ENCODE data around the gene PITRM1.
"Not testable (repeated sequence)": the region's sequence is repeated elsewhere in the genome, so short reads cannot be mapped to it uniquely, and the experiment has no call there.

The PITRM1 gene

DNA sequence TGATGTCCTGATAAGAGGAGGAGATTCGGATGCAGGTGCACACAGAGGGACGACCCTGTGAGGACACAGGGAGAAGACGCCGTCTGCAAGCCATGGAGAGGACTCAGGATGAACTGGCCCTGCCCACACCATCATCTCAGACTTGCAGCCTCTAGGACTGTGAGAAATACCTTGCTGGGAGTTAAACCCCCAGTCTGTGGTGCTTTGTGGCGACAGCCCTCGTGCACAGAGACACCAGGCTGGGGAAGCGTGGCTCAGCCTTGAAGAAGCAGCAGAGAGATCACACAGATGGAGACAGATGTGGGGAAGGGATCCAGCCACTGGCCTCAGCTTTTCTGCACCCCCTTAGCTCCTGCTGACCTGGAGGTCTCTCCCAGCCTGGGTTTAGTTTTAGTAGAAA is 26.3 kb upstream of the PITRM1 start:
- DNase-seq (ENCODE audit: low read depth), result no peak

DNA sequence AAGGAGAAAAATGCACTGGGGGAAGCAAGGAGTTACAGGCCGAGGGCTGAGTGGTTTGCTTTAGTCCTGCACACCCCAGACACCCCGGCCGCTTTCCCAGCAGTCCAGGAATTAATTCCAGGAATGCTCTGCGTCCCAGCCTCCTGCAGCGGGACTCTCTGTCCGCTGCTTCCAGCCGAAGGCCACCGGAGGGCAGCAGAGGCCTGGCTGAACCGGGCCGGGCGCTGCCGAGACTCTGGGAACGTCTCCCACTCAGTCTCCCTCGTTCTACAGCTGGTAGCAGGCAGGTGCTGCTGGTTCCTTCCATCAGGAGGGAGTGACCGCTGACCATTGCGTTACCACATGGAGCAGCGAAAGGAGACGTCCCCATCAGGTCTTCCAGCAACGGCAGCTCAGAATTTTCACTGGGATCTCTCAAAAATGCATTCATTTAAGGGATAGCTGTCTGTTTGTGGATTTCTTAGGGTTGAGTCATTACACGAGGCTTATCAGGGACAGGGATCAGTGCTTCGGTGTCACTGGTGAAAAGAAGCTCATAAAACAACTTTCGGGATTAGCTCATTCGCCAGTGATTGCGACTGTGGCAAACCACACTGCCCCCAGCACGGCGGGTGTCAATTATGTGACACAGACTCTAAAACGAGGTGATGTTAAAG is 24.9 kb upstream of the PITRM1 start:
- DNase-seq (ENCODE audit: low read depth), result peak; percentile 66

DNA sequence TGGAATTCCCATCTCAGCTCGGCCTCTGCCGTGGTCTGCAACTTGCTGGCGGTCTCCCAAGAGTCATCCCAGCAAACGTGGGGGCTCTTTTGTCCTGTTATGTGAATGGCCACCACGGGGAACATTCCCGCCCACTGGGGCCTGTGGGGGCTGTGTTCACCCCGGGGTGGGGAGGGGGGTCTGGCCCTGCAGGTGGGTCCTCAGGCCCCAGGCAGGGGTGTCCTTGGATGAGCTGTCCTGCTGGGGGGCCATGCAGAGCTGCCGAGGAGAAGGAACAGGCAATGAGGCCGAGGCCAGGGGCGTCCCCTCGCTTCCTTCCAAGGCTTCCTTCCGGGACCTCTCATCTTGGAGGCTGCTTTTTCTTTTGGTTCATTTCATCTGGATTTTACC is 24.4 kb upstream of the PITRM1 start:
- no peak for DNase-seq (ENCODE audit: low read depth)

DNA sequence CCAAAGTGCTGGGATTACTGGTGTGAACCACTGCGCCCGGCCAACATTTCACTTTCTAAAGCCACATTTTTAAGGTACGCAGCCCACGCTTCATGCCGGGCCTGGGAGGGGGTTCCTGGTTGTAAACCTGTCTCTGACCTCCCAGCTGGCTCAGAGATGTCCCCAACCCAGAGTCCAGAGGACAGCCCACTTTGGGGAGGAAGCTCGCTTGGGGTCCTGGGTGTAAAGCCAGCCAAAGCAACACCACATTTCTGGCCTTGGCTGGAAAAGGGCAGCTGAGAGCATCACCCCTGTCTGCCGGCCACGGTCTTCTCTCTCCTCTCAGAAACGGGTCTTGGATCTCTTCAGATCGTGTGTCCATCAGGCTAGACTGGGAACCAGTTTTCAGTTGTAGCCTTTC is 23.9 kb upstream of the PITRM1 start:
- no peak for DNase-seq (ENCODE audit: low read depth)

DNA sequence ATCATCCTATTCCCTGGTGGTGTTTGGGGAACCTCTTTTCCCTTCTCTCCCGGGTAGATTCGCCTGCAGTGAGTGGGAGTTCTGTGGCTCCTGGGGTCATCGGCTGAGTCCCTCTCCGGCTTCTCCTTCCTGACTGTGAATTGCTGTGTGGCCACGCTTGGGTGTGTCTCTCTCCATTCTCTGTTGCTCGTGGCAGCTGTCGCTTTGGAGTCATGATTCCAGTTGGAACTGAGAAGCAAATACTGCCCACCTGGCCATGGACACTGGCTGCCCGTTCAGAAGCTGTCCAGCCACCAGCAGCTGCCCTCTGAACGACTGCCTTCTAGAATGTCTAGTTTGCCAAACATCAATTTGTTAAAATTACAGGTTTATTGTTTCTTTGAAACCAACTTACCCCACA is 23.1 kb upstream of the PITRM1 start:
- DNase-seq (ENCODE audit: low read depth), result no peak

DNA sequence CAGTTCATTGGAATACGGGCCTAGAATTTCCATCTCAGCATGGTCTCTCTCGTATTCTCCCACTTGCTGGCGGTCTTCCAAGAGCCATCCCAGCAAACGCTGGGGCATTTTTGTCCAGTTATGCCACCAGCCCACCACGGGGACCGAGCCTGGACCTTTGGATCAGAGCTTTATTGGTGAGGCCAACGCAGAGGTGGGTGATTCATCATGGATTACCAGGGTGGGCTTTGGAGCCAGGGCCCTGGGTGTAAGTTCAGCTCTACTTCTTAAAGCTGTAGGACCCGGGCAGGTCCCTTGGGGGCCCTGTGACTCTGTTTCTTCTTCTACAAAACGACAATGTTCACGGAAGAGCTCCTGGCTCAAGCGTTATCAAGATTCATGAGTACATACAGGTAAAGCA is 22.7 kb upstream of the PITRM1 start:
- DNase-seq (ENCODE audit: low read depth), result no peak

DNA sequence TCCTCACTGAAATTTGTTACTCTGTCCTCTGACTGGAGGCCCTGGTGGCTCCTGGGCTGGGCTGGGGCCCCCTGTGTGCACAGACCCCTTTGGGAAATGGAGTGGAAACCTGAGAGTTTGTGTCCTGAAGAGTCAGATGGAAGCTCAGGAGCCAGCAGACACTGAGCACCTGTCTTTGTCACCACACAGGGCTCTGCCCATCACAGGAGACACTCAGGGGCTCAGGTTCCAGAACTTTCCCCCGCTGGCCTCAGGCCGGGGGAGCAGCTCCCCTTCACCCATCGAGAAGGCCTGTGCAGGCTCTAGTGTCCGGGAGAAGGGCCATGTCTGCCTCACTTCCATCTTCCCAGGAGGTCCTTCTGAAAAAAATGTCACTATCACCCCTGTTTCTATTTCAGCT is 22.3 kb upstream of the PITRM1 start:
- DNase-seq (ENCODE audit: low read depth), result no peak

DNA sequence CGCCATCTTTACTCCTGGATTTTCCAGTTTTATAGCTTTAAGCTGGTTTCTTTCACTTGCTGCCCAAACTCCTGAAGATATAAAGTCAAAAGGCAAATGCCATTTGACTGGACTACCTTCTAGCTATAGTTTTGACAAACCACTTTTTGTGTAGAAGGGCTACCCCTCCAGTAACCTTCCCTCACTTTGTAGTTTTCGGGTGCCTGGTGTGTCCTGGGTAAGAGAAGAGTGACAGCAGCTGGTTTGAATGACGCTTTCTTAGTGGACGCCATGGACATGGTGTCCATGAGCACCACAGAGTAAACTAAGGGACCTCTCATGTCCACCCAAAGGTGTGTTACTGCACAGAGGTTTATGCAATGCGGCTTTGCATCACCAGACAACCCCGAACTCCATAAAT is 21.2 kb upstream of the PITRM1 start:
- DNase-seq (ENCODE audit: low read depth), result no peak

DNA sequence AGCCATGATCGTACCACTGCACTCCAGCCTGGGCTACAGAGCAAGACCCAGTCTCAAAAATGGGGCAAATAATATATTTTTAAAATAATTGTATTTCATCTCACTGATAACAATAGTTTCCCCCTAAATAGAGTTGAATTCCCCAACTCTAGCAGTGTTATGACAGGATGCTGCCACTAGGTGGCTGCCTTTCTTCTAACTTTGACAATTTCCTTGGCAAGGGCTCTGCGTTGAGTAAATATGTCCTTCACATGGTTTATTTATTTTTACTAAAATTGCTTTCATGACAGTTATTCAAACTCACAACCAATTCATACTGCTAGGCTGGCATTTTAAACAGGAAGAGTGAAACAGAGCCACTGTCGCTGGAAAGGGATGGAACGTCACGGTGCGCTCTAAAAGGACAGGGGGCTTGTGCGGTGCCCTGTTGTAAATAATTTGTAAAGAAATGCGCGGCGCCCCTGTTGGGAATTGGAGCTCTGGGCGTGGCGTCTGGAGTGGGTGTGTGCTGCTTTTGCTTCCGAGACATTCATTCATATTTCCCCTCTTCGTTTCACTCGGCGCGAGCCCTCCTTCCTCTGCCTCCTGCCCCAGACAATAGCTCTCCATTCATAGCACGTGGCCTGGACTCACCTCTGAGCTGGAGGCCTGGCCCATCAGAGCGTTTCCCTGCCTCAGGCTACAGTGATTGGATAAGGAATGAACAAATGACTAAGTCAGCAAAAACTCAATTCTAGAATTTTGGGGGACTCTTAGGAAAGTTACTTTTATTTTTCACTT is 20.5 kb upstream of the PITRM1 start:
- DNase-seq (ENCODE audit: low read depth), result peak; percentile 34

DNA sequence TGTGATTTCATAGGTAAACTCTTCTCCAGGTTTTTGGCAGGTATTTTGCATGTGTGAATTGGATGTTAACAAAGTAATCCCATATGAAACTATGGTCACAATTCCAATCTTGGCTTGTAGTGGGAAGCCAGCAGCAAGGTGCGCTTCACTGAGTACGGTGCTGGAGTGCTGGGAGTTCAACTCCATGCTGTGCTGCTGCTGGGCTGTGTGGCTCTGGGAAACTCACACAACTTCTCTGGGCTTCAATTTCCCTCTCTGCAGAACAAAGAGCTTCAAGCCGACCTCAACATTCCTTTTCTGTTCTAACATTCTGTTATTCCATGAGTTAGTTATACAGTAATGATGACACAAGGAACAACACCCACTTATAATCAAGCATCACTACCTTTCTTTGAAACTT is 18.2 kb upstream of the PITRM1 start:
- DNase-seq (ENCODE audit: low read depth), result no peak

DNA sequence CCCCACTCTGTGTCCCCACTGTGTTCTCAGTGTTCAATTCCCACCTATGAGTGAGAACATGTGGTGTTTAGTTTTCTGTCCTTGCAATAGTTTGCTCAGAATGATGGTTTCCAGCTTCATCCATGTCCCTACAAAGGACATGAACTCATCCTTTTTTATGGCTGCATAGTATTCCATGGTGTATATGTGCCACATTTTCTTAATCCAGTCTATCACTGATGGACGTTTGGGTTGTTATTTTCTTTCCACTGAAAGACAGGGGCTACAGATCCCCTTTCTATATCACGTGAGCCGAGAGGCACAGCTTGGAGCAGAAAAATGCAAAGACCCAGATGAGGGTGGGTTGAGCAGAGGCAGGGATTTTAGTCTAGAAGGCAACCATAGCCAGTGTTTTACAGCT is 14.6 kb upstream of the PITRM1 start:
- not testable (repeated sequence) for DNase-seq (ENCODE audit: low read depth)

DNA sequence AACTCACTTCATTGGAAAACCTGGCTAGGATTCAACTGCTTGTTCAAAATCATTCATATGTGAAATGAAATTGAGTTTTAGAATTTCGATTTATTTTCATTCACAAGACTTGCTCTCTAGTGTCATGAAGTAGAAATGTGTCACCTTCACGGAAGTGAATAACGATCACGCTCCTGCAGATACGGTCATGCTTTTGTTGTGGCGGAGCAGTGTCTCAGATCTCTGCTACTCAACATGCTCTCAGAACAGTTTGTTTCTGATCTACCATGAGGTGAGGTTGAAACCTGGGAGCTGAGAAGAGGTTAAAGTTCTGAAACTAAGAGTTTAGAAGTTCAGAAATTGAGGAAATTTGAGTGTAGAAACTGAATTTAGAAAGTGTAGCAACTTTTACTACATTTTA is 13.8 kb upstream of the PITRM1 start:
- DNase-seq (ENCODE audit: low read depth), result no peak

DNA sequence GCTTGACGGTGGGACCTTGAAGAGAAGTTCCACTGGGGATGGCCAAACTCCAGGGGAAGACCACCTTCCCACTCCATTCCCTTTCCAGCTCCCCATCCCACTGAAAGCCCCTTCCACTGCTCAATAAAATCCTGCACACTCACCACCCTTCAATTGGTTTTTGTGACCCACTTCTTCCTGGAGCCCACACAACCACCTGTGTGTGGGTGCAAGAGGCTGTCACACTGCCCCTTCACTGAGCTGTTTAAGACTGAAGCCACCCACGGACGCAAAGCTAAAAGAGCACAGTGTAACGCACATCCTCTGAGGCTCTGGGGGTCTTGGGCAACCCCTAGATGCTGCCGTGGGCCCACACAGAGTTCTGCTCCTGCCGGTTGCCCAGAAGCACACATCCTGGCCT is 12.8 kb upstream of the PITRM1 start:
- no peak for DNase-seq (ENCODE audit: low read depth)

DNA sequence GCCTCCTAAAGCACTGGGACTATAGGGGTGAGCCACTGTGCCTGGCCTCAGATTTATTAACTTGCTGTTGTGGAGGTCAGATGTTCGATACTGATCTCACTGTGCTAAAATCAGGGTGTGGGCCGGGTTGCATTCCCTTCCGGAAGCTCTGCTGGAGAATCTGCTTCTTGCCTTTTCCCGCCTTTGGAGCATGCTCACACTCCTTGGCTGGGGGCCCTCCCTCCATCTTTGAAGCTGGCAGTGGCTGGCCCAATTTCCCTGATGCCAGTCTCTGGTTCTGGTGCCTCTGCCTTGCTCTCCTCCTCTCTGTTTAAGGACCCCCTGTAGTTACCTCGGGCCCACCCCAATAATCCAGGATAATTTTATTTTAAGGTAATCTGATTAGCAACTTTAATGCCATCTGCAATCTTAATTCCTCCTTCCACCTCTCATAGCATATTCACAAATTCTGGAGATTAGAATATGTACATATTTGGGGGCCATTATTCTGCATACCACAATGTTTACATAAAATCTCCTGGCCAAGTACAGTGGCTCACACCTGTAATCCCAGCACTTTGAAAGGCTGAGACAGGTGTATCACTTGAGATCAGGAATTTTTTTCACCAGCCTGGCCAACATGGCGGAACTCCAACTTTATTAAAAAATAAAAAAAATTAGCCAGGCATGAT is 7.9 kb upstream of the PITRM1 start:
- no peak for DNase-seq (ENCODE audit: low read depth)

DNA sequence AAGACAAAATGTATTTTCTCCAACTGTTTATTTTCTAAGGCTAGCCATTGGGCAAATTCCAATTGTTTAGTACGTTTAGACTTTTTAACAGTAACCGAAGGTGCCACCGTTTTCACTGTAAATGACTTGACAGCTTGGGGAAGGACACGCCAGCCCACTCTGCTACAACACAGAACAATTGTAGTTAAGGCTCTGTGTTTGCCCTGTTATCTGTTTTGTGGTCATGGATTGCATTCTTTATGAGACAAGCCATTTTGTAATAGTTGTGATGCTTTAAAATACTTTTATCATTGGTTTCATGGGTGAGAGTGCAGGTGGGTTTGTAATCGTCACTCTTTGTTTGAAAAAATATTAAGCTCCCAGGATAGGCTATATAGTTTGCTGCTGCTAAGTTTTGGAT is 6.6 kb upstream of the PITRM1 start:
- DNase-seq (ENCODE audit: low read depth), result no peak

DNA sequence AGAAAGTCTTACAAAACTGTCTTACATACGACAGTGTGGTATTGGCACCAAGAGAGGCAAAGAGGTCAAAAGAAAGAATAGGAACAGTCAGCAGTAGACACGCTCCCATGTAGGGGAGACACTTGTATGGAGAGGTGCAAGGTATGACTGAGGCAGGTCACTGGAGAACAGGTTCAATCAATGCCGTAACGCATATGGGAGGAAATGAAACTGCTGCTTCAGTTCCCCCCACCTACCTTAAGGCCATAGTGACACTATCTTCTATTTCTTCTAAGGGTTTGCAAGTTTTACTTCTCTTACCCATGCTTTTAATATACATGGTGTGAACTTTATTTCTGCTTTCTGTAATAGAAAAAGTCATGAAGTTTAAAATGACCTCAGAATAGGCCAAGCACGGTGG is 5.5 kb upstream of the PITRM1 start:
- DNase-seq (ENCODE audit: low read depth), result no peak

DNA sequence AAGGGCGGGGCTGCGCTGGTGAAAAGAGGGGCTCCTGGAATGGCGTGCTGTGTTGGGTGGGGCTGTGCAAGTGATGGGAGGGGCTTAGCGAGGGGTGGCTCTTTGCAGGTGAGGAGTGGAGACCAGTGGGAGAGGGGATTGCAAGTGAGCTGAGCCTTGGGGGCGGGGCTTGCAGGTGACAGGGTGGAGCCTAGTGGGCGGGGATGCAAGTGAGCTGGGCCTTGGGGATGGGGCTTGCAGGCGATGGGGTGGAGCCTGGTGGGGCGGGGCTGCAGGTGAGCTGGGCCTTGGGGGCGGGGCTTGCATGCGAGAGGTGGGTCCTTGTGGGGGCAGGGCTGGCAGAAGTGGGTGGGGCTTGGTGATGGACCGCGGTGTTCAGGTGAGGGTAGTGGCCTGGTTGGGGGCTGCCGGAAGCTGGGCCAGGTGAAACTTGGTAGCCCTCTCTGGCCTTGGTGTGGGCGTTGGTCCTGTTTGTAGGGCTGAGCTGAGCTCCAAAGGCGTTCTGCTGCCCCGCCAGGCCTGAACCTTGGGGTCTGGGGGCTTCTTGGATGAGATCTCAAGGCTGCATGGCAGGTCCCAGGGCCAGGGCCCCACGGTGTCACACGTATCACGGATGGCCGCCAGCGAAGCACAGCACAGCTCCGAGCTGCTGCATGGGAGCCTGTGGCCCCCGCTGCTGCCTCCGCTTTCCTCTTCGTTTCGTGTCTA is 743 bp upstream of the PITRM1 start:
- DNase-seq (ENCODE audit: low read depth), result no peak

DNA sequence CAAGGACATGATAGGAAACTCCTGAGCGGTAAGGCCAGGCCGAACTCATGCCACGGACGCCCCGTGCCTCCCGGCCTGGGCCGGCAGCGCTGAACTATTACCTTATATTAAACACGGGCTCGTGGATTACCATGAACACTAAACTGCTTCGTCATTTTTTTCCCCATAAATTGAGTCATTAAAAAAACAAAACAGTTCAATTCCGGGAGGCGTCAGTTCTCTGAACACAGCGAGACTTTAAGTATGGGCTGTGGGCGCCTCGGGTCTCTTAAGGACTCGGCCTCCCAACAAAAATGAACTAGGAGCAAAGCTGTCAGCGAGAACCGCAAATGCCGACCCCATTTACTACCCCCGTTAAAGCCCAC is 519 bp downstream of the PITRM1 start:
- DNase-seq (ENCODE audit: low read depth), result peak; percentile 46

DNA sequence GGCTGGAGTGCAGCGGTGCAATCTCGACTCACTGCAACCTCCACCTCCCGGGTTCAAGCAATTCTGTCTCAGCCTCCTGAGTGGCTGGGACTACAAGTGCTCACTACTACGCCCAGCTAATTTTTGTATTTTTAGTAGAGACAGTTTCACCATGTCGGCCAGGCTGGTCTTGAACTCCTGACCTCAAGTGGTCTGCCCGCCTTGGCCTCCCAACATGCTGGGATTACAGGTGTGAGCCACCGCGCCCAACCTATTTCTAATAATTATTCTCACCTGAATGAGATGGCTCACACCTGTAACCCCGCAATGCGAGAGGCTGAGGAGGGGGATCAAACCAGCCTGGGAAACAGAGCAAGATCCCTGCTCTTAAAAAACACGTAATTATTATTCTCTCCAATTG is 1.1 kb downstream of the PITRM1 start:
- not testable (repeated sequence) for DNase-seq (ENCODE audit: low read depth)

DNA sequence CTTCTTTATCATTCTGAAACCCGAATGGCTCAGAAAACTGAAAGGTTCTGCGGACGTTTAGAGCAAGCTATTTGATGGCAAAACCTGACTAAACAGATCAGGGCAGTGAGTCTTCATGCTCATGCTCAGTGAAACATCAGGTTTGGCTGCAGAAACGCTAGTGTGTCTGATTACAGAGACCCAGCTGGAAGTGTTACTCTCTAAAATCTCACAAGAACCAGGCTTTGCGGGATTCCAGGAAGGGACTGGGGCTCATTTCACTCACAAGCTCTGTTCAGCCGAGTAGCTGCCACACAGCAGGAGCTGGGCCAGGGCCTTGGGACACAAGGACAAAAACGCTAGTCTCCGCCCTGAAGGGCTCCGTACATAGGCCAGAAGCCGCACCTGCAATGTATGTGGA is 2.9 kb downstream of the PITRM1 start:
- no peak for DNase-seq (ENCODE audit: low read depth)

DNA sequence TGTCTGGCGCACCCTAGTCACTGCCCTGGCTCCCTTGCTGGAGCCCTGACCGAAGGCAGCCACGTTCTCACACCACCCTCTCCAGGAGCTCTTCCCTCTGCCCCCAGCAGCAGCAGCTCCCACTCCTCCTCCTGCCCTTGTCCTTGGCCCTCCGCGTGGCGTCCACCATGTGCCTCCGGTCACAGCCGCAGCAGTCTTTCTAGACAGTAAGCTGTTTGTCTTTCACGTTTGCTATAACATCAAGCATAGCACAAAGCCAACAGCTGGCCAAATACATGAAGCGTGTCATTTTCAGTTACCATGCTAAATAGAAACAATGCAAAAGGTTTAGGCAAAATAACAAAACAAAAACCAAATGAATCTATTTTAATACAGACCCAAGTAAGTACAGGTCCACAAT is 3.3 kb downstream of the PITRM1 start:
- no peak for DNase-seq (ENCODE audit: low read depth)

DNA sequence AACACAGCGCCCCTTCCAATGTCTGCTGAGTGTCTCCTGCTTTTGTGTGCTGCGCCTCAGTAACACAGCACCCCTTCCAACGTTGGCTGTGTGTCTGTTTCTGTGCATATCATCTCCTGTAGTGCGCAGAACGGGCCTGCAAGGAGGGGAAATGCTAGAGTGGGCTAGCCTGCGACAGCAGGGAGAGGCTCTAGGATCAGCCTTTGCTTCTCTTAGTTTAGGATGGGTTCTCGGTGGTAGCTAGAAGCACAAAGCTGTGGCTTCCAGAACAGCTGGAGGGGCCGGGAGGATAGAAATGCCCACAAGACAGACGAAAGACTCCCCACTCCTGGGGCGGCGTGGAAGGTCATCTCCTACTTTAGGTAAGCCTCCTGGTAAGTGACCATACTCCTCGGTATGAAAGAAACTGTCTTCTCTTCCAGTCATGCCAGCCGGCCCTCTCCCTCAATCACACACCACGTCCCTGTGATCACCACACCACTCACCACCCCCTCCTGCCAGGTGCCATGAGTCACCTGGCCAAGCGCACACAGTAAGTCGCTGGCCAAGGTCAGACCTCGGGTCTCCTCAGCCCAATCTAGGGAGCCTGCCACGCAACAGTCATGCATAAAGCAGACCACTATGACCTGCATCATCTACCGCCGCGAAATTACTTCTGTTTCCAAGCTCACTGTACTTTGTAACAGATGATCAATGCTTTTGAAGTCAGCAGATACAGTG is 4.8 kb downstream of the PITRM1 start:
- DNase-seq (ENCODE audit: low read depth), result no peak

All from activated T-helper 9 cell treated with anti-CD3 and anti-CD28 coated beads, Interleukin-2, amount 50 U/mL, for 16 hours (primary cell).